Measurements from ENCODE around the gene ANHX.

The ANHX gene

GRCh38 chr12:133202493-133203343 lies 33.0 kb downstream of the ANHX start:
- DNase-seq = no peak

- DNase-seq = no peak
Observed at GRCh38 chr12:133201888-133202287, 33.8 kb downstream of the ANHX start.

GRCh38 chr12:133192847-133193246 lies 42.8 kb downstream of the ANHX start:
- DNase-seq = no peak

GRCh38 chr12:133190176-133190575 lies 45.5 kb downstream of the ANHX start:
- DNase-seq = no peak

- DNase-seq = peak; percentile 80
Observed at GRCh38 chr12:133181238-133181959, 54.3 kb downstream of the ANHX start, which contains the start of gene ZNF268. Gene ZNF268 (plus strand): TSS chr12:133181495. CDS start chr12:133181998, 503 bp downstream.

GRCh38 chr12:133180669-133181068 lies 55.0 kb downstream of the ANHX start:
- DNase-seq = no peak

- no peak for DNase-seq
Observed at GRCh38 chr12:133174901-133175300, 60.8 kb downstream of the ANHX start.

GRCh38 chr12:133172491-133172890 lies 63.2 kb downstream of the ANHX start:
- no peak for DNase-seq

Data from activated effector memory CD4-positive, alpha-beta T cell treated with Interleukin-2 at 50 U/mL for 16 hours (primary cell).